Stomach (tissue), 4 donors: ENCODE data around the gene SKA3.

ENCODE experiments used
- POLR2A ChIP-seq, 4 donors: fragments of 450-650 bp; IDR thresholded peaks; one replicate each; pipeline ENCODE4 v1.6.1; 2016; ENCODE audit warnings: antibody characterized with exemption in 4 of 4, control low read depth in 2 of 4, mild to moderate bottlenecking in 1 of 4, moderate library complexity in 1 of 4
- POLR2AphosphoS5 ChIP-seq, 3 donors: sonication (generic); formaldehyde crosslinking; IDR thresholded peaks; one replicate each; pipeline ENCODE4 v1.6.1; 2016; ENCODE audit warnings: antibody characterized with exemption in 3 of 3
- TF ChIP-seq, protein P1 (sequence below), 7 experiments: fragments of 450-650 bp in 4 of 7; fragments of 200-600 bp in 3 of 7; sonication (generic) in 3 of 7; IDR thresholded peaks; one replicate each; pipeline ENCODE4 v1.5.1; 2016 to 2019; ENCODE audit warnings: antibody characterized with exemption in 7 of 7, control low read depth in 2 of 7, mild to moderate bottlenecking in 1 of 7

DNA sequence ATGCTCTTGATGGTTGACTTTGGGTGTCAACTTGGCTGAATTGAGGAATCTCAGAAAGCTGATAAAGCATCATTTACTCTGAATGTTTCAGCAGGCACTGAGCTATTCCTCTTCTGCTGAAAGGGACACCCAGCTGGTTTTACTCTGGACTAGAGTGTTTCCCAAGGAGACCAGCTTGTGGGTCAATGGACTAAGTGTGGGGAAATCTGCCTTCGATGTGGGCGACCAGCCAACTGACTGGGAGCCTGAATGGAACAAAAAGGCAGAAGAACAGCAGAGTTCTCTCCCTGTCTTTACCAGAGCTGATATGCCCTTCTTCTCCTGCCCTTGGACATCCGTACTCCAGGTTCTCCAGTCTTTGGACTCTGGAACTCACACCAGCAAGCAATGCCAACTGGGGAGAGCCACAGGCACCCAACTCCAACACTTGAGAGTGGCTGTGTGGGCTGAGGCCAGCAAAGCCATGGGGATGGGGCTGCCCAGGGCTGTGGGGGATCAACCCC, 32.4 kb upstream of the SKA3 start:
- TF ChIP-seq, protein P1, sequence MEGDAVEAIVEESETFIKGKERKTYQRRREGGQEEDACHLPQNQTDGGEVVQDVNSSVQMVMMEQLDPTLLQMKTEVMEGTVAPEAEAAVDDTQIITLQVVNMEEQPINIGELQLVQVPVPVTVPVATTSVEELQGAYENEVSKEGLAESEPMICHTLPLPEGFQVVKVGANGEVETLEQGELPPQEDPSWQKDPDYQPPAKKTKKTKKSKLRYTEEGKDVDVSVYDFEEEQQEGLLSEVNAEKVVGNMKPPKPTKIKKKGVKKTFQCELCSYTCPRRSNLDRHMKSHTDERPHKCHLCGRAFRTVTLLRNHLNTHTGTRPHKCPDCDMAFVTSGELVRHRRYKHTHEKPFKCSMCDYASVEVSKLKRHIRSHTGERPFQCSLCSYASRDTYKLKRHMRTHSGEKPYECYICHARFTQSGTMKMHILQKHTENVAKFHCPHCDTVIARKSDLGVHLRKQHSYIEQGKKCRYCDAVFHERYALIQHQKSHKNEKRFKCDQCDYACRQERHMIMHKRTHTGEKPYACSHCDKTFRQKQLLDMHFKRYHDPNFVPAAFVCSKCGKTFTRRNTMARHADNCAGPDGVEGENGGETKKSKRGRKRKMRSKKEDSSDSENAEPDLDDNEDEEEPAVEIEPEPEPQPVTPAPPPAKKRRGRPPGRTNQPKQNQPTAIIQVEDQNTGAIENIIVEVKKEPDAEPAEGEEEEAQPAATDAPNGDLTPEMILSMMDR (IDR thresholded peaks at IDR 0.05), result no peak
- TF ChIP-seq POLR2AphosphoS5 (IDR thresholded peaks at IDR 0.05) (no peak), POLR2A (IDR thresholded peaks at IDR 0.05) (no peak)
